Measurements from ENCODE around the gene CALN1.

CALN1 gene

GRCh38 chr7:72268796-72269195 lies 143.3 kb downstream of the CALN1 start:
- no peak overlapping the region for H3K4me3 ChIP-seq (ENCODE audit: control insufficient read depth, low read depth, low read length)
- no peak for DNase-seq (ENCODE audit: low read depth)
- no peak for TF ChIP-seq CTCF (conservative IDR thresholded peaks at IDR 0.05; ENCODE audit: control insufficient read depth, insufficient read depth, low read depth, low read length)

- no peak for DNase-seq (ENCODE audit: low read depth)
- no peak overlapping the region for H3K4me3 ChIP-seq (ENCODE audit: control insufficient read depth, low read depth, low read length)
- no peak for TF ChIP-seq CTCF (conservative IDR thresholded peaks at IDR 0.05; ENCODE audit: control insufficient read depth, insufficient read depth, low read depth, low read length)
Observed at GRCh38 chr7:72268090-72268489, 144.0 kb downstream of the CALN1 start.

GRCh38 chr7:72267291-72267800 lies 144.8 kb downstream of the CALN1 start:
- TF ChIP-seq CTCF (conservative IDR thresholded peaks at IDR 0.05; ENCODE audit: control insufficient read depth, insufficient read depth, low read depth, low read length) = no peak
- no peak overlapping the region for H3K4me3 ChIP-seq (ENCODE audit: control insufficient read depth, low read depth, low read length)
- no peak for DNase-seq (ENCODE audit: low read depth)

GRCh38 chr7:72266771-72267170 lies 145.4 kb downstream of the CALN1 start:
- TF ChIP-seq CTCF (conservative IDR thresholded peaks at IDR 0.05; ENCODE audit: control insufficient read depth, insufficient read depth, low read depth, low read length) = no peak
- no peak for DNase-seq (ENCODE audit: low read depth)
- no peak overlapping the region for H3K4me3 ChIP-seq (ENCODE audit: control insufficient read depth, low read depth, low read length)

GRCh38 chr7:72265071-72265904 lies 146.8 kb downstream of the CALN1 start:
- no peak for DNase-seq (ENCODE audit: low read depth)
- H3K4me3 ChIP-seq (ENCODE audit: control insufficient read depth, low read depth, low read length) = no peak overlapping the region
- no peak for TF ChIP-seq CTCF (conservative IDR thresholded peaks at IDR 0.05; ENCODE audit: control insufficient read depth, insufficient read depth, low read depth, low read length)

- no peak for TF ChIP-seq CTCF (conservative IDR thresholded peaks at IDR 0.05; ENCODE audit: control insufficient read depth, insufficient read depth, low read depth, low read length)
- no peak for DNase-seq (ENCODE audit: low read depth)
- no peak overlapping the region for H3K4me3 ChIP-seq (ENCODE audit: control insufficient read depth, low read depth, low read length)
Observed at GRCh38 chr7:72260406-72260805, 151.7 kb downstream of the CALN1 start.
